HEK293 (cell line): Measurements from ENCODE around the gene SBSN.

Experiments used
- CTCF ChIA-PET: fragments of 350-600 bp; formaldehyde crosslinking; extraction: SDS; loops from one replicate; lab custom pipeline; 2021; ENCODE audit warnings: antibody characterized with exemption; lab: Yijun Ruan, JAX
- POLR2A ChIA-PET: fragments of 300-600 bp; formaldehyde crosslinking; extraction: SDS; loops from one replicate; lab custom pipeline; 2020; ENCODE audit warnings: antibody characterized with exemption, inconsistent platforms; lab: Yijun Ruan, JAX
- H3K27ac ChIP-seq: fragments of 200-500 bp; sonication (Bioruptor generic); 2 replicates; pipeline ENCODE4 v1.5.1; 2014; ENCODE audit warnings: low read depth, low read length, control low read depth, inconsistent platforms; ENCODE audit errors: extremely low read depth
- H3K36me3 ChIP-seq, 2 experiments: fragments of 200-500 bp in 1 of 2; sonication (Bioruptor generic) in 1 of 2; 1 replicate in 1 of 2; 2 replicates in 1 of 2; pipeline ENCODE4 v1.5.1; 2014 to 2017; ENCODE audit warnings: inconsistent platforms in 2 of 2, low read length in 2 of 2; ENCODE audit not compliant: control insufficient read depth in 2 of 2, insufficient read depth in 1 of 2
- H3K4me1 ChIP-seq: fragments of 200-500 bp; sonication (Bioruptor generic); 2 replicates; pipeline ENCODE4 v1.5.1; 2014; ENCODE audit warnings: mild to moderate bottlenecking, low read length, inconsistent platforms; ENCODE audit not compliant: control insufficient read depth, insufficient read depth
- H3K4me3 ChIP-seq: 2 replicates; pipeline ENCODE4 v1.5.1; 2011; ENCODE audit warnings: low read depth, mild to moderate bottlenecking, control low read depth, low read length, moderate library complexity
- H3K9me3 ChIP-seq: fragments of 200-500 bp; sonication (Bioruptor generic); 2 replicates; pipeline ENCODE4 v1.5.1; 2014; ENCODE audit warnings: low read depth, low read length, inconsistent platforms; ENCODE audit not compliant: control insufficient read depth, insufficient read depth
- BCL11B ChIP-seq: fragments of 450-650 bp; formaldehyde crosslinking; IDR thresholded peaks from 2 replicates; pipeline ENCODE4 v1.5.1; 2016; ENCODE audit warnings: low read depth, missing biosample characterization, missing genetic modification characterization
- HOXC10 ChIP-seq: sonication (generic); formaldehyde crosslinking; IDR thresholded peaks from 2 replicates; pipeline ENCODE4 v1.8.1; 2023; ENCODE audit warnings: mild to moderate bottlenecking, missing genetic modification reagents
- OSR2 ChIP-seq: fragments of 450-650 bp; formaldehyde crosslinking; IDR thresholded peaks from 2 replicates; pipeline ENCODE4 v1.5.1; 2016; ENCODE audit warnings: missing biosample characterization, missing genetic modification characterization
- PRDM10 ChIP-seq: fragments of 450-650 bp; formaldehyde crosslinking; IDR thresholded peaks from 2 replicates; pipeline ENCODE4 v1.5.1; 2016; ENCODE audit warnings: missing biosample characterization, missing genetic modification characterization
- ZBTB17 ChIP-seq: fragments of 450-650 bp; formaldehyde crosslinking; IDR thresholded peaks from 2 replicates; pipeline ENCODE4 v1.5.1; 2016; ENCODE audit warnings: missing biosample characterization, missing genetic modification characterization
- ZNF174 ChIP-seq: fragments of 450-650 bp; formaldehyde crosslinking; IDR thresholded peaks from 2 replicates; pipeline ENCODE4 v1.5.0; 2017; ENCODE audit warnings: missing biosample characterization, mild to moderate bottlenecking, missing genetic modification characterization
- ZNF394 ChIP-seq: fragments of 450-650 bp; formaldehyde crosslinking; IDR thresholded peaks from 2 replicates; pipeline ENCODE4 v1.5.1; 2016; ENCODE audit warnings: missing biosample characterization, missing genetic modification characterization, mild to moderate bottlenecking, moderate library complexity, borderline replicate concordance
- ZNF398 ChIP-seq: fragments of 450-650 bp; formaldehyde crosslinking; IDR thresholded peaks from 2 replicates; pipeline ENCODE4 v1.5.1; 2017; ENCODE audit warnings: missing biosample characterization, missing genetic modification characterization
- ZNF501 ChIP-seq: fragments of 450-650 bp; formaldehyde crosslinking; IDR thresholded peaks from 2 replicates; pipeline ENCODE4 v1.5.1; 2016; ENCODE audit warnings: missing biosample characterization, missing genetic modification characterization
- ZNF639 ChIP-seq: fragments of 450-650 bp; formaldehyde crosslinking; IDR thresholded peaks from 2 replicates; pipeline ENCODE4 v1.5.1; 2016; ENCODE audit warnings: missing biosample characterization, missing genetic modification characterization
- ZNF660 ChIP-seq: fragments of 450-650 bp; IDR thresholded peaks from 2 replicates; pipeline ENCODE4 v1.5.1; 2018; ENCODE audit warnings: missing biosample characterization, mild to moderate bottlenecking, missing genetic modification characterization
- ZNF792 ChIP-seq: fragments of 450-650 bp; formaldehyde crosslinking; IDR thresholded peaks from 2 replicates; pipeline ENCODE4 v1.5.1; 2016; ENCODE audit warnings: missing biosample characterization, missing genetic modification characterization
- ZSCAN30 ChIP-seq: fragments of 450-650 bp; IDR thresholded peaks from 2 replicates; pipeline ENCODE4 v1.5.1; 2018; ENCODE audit warnings: missing biosample characterization, mild to moderate bottlenecking, missing genetic modification characterization, moderate library complexity

The SBSN gene

GRCh38 chr19:35545001-35545854 is 17.1 kb upstream of the SBSN start, which contains the start of gene TMEM147 (continued):
- TF ChIP-seq ZNF398 (peak; percentile 29; the same call in 1 of the 2 replicates), ZNF174 (tag by site-specific recombination) (no peak; the same call in 1 of the 2 replicates), ZNF639 (tag by site-specific recombination) (0 out of 2 replicates have a peak, but pooled peaks have one; percentile 20), HOXC10 (CRISPR knock-in tag) (no peak), ZNF394 (tag by site-specific recombination) (peak; percentile 56; the same call in 1 of the 2 replicates), ZBTB17 (tag by site-specific recombination) (peak; percentile 54), OSR2 (tag by site-specific recombination) (peak; percentile 70)

GRCh38 chr19:35544110-35544802 is 16.1 kb upstream of the SBSN start:
- Histone ChIP-seq H3K9me3 (no peaks in the 10 kb centered on the region), H3K4me3 (peak overlapping the region; percentile 62), H3K36me3 (peaks cover 48 to 64% of the 10 kb centered on the region in 2 experiments), H3K27ac (peak overlapping the region; percentile 94), H3K4me1 (peaks cover 16% of the 10 kb centered on the region)
- CTCF ChIA-PET = interaction anchor here (0.6 to 2.5 kb wide), 9 partner anchors 12 to 192 kb away, joined by 3 to 17 read pairs (median 5); no protein-coding TSS in a partner anchor
- TF ChIP-seq ZNF394 (tag by site-specific recombination) (no peak), ZSCAN30 (peak; percentile 20; the same call in 1 of the 2 replicates), ZNF660 (tag by site-specific recombination) (no peak), ZNF501 (tag by site-specific recombination) (no peak), PRDM10 (tag by site-specific recombination) (peak; percentile 25; the same call in 1 of the 2 replicates), ZNF792 (tag by site-specific recombination) (peak; percentile 76; the same call in 1 of the 2 replicates), BCL11B (peak; percentile 11; the same call in 1 of the 2 replicates)
- POLR2A ChIA-PET = interaction anchor here (1.0 to 2.6 kb wide), 6 partner anchors 9 to 596 kb away, joined by 3 to 14 read pairs (median 4); partner anchors contain the start of genes CAPNS1 and COX6B1
